Epidermal melanocyte (primary cell): ENCODE results near the gene CDH24.
A peak's percentile ranks its signal among the peaks of the same experiment; 100 is the strongest.

Experiments
- DNase-seq: peaks from one replicate; pipeline ENCODE4 v3.0.0; 2011; ENCODE audit warnings: low spot score; ENCODE audit not compliant: insufficient read length

Gene CDH24, protein sequence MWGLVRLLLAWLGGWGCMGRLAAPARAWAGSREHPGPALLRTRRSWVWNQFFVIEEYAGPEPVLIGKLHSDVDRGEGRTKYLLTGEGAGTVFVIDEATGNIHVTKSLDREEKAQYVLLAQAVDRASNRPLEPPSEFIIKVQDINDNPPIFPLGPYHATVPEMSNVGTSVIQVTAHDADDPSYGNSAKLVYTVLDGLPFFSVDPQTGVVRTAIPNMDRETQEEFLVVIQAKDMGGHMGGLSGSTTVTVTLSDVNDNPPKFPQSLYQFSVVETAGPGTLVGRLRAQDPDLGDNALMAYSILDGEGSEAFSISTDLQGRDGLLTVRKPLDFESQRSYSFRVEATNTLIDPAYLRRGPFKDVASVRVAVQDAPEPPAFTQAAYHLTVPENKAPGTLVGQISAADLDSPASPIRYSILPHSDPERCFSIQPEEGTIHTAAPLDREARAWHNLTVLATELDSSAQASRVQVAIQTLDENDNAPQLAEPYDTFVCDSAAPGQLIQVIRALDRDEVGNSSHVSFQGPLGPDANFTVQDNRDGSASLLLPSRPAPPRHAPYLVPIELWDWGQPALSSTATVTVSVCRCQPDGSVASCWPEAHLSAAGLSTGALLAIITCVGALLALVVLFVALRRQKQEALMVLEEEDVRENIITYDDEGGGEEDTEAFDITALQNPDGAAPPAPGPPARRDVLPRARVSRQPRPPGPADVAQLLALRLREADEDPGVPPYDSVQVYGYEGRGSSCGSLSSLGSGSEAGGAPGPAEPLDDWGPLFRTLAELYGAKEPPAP

DNA sequence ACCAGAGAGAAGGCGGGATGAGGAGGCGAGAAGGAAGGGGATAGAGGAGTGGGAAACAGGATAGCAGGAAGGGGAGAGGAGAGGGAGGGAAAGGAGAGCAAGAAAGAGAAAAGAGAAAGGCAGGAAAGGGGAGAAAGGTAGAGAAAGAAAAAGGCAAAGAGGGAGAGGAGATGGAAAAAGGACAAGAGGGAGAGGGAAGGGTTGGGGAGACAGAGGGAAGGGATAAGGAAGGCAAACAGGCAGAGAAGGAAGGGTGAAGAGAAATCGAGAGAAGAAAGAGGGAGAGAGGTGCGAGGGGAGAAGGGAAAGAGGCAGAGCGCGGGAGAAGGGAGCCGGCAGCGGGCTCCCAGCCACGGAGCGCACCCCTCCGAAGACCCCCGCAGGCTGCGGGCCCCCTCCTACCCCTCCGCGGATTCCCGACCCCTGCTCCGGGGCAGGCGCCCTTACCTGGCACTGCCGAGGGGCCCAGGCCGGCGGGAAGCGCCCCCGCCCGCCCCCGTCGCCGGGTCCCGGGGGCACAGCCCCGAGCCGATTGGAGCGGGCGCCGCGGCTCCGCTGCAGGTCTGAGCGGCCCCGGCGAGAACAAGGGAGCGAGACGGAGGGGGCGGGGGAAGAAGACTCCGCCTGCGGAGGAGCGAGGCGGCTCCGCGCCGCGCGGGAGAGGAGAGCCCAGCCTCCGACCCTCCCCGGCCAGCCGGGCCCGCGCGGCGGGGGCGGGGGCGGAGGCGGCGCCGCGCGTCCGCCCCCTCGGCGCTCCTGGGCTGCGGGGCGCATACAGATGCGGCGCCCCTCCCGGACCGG is at the start of gene CDH24:
CDH24 (minus strand) TSS at position 565 of the 801 bp plus-strand sequence. CDS start 1,787 bp downstream, outside the sequence.
- DNase-seq, result peak; percentile 77

DNA sequence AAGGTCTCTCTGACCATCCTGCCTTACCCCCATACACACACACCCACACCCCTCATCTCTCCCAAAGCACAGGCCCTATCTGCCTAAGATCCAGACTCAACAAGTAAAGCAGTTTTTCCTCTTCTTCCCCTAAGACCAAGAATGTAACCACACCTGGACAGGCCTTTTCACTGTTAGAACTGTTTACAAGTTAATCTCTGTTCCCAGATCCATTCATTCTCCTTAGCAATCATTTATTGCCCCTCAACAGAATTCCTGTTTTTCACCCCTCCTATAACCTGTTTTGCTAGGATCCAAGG is 49.4 kb upstream of the CDH24 start:
- DNase-seq, result no peak

DNA sequence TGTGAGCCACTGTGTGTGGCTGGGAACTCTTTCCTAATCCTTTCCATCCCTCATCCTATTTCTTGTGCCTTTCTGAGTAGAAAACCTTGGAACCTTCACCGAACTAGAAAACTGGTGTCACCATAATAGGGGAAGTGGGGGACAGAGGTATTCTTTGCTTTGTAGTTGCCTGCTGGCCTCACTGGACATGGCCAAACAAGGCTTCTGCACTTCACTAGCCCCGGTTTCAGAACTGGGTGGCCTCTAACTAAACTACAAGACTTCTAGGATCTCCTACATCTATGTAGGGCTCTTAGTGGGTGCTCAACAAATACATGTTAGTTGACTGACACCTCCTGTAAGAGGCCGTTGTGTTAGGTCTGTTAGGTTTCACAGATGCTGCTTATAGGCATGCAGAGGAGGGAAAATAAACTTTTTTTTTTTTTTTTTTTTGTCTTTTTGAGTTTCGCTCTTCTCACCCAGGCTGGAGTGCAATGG is 48.1 kb upstream of the CDH24 start:
- no peak for DNase-seq

DNA sequence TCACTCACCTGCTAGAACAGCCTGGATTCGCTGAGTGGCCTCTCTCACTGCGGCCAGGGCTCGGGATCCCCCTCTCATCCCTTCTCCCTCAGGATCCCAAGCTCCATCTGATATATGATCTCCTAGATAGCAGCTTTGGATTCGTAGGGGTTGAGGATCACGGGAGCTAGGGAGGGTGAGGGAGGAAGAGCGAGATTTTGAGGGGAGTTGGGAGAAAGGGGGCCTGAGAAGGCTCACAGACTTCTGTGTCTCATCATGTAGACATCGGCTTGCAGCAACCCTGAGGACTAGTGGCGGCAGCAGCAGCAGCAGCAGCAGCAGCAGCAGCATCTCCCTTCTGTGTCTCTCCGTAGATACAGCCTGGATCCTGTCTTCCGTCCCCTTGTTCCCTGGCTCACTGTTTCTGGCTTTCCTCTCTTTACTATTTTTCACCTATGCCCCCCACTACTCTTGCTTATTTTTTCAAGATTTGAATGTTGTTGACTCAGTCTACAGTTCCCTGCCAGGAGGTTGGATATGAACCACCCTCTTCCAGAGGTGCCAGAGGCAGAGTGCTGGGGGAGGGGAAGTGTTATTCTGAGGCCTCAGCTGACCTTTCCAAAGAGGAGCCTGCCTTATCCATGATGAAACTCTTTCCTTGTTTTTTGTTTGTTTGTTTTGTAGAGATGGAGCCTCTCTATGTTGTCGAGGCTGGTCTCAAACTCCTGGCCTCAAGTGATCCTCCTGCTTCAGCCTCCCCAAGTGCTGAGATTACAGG is 47.4 kb upstream of the CDH24 start, which contains the start of gene CIROP:
CIROP (minus strand) TSS at position 399 of the 757 bp plus-strand sequence; CDS start at position 330, 69 bp downstream.
- no peak for DNase-seq

DNA sequence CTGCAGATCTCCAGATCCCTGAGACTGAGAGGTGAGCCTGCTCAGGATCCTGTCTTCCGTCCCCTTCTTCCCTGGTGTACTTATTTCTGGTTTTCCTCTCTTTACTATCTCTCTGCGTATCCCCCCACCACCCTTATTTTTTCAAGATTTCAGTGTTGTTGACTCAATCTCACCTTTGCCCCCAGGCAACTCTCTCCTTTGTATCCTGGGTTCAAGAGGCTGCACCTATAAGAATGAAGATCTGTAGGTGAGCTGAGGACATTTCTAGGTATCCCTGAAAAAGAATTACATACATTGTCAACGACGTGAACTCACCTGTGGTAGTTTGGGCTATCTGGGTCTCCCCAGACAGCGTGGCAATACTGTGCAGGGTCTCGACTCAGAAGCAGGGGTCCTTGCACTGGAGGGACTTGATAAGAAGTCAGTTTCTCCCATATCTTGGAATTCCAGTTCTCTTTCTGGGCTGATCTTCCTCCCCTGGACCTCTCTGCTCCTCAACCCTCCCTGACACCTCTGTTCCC is 46.8 kb upstream of the CDH24 start:
- no peak for DNase-seq

DNA sequence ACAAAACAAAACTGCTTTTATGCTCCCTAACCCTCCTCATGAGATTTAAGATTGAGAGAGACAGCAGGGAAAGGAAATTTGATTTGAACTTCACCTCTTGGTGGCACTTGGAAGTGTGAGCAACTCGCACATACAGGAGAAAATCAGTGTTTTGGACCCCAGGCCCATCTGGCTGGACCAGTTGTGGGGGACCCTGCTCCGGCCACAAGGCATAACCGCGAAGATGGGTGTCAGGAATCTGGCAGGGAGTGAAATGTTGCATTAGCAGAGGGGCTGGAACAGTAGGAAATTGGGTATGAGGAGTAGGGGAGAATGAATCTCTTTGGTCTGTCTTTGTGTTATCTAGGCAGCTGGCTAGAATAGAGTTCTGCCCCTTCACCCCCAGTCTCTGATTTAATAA is 46.3 kb upstream of the CDH24 start:
- no peak for DNase-seq

DNA sequence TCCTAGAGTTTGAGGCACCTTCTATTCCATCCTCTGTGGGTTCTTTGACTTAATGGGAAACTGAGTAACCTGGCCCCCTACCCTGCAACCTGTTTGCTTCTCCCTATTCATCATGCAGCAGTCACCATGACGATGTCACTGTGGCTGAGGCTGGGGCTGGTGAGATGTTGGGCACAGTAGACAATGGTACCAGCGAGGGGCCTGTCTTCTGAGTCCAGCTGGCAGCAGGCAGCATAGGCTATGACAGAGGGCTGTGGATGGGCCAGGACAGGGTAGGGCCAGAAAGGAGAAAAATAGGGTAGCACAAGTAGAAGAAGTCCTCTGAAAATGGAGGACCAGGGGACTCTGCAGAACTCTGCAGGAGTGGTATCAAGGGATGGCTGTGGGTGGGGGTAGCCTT is 45.5 kb upstream of the CDH24 start:
- DNase-seq, result no peak

DNA sequence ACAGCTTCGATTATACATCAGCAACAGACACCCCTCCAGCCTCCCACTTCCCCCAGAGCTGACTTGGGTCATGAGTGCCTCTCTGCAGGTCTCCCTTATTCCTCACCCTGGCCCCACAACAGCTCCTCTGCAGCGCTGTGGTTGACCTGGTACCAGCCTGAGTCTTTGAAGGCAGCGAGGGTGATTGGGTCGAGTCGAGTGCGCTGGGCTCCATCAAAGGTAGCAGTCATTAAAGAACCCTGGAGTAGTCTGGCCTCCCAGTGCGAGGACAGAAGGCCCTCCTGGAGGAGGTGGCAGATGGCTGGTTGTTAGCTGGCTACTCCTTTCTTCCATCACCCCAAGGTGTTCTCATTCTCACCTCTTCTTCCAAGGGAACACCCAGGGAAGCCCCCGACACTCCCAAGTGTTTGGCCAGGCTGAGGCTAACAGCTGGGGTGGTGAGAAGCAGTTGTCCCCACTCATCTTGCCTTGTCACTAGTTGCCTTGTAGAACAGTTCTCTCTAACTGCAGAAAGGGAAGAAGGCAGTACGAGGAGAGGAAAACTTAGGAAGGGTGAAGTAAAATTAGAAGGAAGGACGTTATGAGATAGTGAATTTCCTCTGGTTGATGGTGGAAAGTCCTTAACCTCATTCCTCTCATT is 44.8 kb upstream of the CDH24 start:
- DNase-seq, result no peak

DNA sequence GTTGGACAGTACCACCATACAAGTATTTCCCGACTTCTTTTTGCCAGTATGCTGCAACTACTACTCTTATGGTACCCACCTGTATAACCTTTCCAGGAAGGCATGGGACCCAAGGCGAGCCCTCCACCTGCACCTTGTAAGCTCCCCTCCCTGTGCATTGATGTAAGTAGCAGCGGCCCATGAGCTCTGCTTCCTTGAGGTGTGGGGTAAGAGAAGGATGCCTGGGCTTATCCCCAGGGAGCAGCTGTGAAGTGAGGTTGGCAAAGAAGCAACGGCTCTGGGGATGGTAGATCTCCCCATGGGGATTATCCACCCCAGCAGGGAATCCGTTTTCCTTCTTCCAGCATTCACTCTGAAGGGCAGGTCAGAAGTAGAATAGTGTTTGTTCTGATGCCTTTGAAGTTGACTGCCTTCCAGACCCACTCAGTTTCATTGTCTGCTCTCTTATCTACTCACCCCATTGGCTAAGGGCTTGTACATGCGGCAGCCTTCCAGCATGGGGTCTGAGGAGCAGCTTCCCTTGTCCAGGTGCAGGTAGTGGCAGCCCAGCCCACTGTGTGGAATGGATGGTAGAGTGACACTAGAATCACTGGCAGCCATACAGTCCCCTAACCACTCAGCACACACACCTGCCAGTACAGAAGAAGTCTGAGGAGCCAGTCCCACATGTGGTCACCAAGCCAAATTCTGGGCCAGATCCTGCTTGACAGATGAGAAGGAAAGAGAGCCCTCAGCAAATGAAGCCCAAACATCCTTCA is 44.1 kb upstream of the CDH24 start:
- no peak for DNase-seq

DNA sequence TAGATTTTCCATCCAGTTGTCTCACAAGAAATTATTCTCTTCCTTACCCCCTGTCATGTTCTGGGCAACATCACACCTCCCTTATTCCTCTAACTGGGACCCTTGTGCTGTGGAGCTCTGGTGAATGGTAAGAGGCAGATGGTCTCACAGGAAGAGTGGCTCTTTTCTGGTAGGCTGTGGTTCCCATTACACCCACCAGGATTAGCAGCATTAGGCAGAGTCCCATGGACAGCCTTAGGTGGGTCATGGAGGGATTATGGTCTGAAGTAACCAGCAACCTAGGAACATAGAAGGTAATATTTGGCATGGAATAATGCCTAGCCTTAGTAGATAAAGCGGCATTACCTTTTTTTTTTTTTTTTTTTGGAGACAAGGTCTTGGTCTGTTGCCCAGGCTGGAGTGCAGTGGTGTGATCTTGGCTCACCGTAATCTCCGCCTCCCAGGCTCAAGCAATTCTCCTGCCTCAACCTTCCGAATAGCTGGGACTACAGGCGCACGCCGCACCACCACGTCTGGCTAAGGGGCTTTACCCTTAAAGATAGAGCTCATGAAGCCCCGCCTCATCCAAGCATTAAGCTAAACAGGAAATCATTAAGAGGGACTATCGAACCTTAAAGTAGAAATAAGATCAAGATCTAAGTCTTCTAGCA is 42.0 kb upstream of the CDH24 start:
- no peak for DNase-seq

DNA sequence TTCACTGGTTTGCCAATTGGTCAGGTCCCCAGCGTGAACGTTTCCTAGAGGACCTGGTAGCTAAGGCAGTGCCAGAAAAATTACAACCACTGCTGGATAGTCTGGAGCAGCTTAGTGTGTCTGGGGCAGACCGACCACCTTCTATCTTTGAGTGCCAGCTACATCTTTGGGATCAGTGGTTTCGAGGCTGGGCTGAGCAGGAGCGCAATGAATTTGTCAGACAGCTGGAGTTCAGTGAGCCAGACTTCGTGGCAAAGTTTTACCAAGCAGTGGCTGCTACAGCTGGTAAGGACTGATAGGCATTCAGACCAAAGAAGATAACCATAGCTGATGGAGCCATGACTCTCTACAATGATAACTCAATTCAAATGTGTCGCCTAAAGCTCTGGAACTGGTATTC is 40.5 kb upstream of the CDH24 start:
- no peak for DNase-seq

DNA sequence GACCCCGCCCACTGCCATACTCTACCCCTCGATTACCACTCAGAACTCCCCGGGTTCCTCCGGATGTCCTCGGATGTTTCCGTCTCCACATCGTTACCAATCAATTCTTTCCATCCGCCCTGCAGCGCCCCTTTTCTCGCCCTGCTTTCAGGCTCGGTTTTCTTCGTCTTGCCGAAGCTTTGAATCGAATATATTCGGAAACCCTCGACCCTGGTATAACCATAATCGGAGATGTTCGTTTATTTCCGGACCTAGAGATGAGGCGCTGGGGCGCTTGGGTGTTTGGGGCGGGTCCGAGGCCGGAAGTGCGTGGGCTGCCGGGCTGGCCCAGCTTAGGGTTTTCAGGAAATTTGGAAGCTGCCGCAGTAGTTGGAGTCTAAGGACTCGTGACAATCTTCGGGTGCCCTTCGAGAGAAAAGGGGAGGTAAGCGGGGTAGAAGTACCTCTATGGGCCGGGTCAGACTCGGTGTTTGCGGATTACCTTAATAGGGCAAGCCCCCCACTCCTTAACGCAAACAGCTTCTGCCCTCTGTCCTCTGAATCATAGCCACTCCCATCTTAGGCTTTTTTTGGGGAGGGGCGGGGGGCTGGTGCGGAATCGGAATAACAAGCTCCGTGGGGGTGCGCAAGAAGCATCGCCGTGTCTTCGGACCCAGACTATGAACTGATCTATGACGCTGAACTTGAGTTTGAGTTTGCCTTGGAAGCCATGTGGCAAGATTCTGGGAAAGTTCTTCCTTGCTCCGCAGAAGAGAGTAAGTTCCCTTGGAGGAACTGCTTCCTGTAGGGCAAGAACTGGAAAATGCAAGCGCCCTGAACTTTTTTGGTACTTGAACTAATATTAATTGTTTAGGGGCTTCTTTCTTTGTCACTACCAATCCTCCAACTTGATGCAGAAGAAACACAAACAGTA is 38.1 kb upstream of the CDH24 start, which contains the start of gene C14orf119:
C14orf119 (plus strand) TSS at position 310 of the 913 bp plus-strand sequence. CDS start 2,154 bp downstream, outside the sequence.
- DNase-seq, result peak; percentile 97

DNA sequence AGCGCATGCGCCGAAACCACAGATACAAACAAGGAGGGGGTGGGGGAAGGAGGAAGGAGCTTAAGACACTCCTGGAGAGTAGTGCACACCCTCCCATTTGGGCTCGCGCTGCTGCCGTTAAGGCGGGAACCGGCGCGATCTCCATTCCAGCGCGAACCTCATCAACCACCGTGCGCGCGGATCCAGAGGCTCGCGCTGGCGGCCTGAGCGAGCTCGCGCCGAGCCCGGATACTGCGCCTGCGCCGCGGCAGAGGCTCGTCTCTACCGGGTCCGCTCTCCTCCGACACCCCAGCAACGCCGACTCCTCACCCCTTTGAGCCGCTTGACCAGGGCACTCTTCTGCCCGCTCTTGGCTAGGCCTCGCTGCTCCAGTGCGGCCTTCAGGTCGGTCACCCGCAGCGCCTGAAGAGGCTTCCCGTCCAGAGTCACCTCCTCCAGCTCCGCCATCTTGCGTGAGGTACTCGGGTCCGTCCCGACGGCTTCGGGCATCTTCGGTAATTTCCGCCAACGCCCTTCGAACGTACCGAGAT is 37.4 kb upstream of the CDH24 start, which contains the start of gene ACIN1:
ACIN1 (minus strand) TSS at position 471 of the 530 bp plus-strand sequence; CDS start at position 447, 24 bp downstream.
- peak; percentile 64 for DNase-seq

DNA sequence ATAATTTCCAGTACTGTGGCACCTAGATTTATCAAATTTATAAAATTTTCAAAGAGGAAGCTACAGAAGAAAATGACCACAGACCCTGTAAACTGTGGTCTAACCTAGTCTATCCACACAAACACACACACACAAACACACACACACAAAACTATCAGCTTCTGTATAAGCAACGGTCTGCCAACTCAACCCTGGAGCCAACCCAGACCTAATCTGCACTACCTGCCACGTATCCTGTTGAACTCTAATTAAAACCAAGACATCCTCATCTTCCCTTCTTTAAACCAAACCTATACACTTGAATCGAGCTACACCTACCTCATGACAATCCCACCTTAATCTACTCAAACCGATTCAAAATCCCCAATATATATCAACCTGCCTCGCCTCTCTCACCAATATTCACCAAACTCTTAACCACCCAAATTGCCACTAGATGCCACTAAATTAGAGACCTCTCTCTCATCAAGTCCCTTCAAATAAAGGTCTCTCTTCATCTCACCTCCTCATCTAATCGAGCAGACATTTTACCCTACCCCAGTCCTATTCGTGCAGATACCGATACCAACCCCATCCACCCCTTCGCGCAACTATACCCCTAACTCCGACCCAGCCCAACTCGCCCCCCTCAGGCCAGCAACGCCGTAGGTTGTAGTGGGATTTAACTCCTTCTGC is 36.8 kb upstream of the CDH24 start:
- no peak for DNase-seq

DNA sequence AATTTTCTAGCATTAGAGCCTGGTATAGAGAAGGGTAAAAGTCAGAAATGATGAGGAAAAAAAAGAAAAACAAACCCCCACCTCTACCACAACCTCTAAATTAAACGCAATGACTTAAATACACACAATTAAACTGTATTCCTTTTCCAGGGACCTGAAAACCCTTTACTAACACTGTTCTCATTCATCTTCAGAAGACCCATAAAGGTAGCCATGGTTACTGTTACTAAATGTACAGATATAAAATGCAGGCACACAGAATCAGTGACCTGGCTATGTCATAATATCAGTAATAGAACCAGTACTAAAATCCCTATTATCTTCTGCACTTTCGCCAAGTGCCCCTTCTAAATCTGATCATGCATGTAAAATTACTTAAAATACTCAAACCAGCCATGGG is 36.2 kb upstream of the CDH24 start:
- no peak for DNase-seq

DNA sequence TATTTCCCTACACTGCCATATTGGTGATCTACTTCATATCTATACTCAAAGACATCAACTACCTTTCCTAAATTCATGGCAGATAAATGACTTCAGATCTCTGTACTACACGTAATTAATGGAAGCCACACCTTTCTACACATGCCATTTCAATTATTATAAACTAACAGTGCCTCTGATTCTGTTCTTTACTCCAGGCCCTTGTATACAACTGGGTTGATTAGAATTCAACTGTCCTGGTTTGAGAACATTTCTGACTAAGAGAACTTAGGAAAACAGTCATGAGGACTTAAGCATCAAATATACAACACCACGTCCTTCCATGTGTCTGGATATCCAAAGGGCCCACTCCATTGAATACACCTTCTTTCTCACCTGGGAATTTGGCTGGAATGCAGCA is 35.8 kb upstream of the CDH24 start:
- no peak for DNase-seq
